GM21576 (cell line): ENCODE measurements around the gene LZTFL1.

Source experiments
- ATAC-seq: cut with Tn5 transposase; IDR thresholded peaks from one replicate; pipeline ENCODE4 v1.9.1; 2021; ENCODE audit warnings: mild to moderate bottlenecking, moderate library complexity; ENCODE audit not compliant: unreplicated experiment

The LZTFL1 gene

DNA sequence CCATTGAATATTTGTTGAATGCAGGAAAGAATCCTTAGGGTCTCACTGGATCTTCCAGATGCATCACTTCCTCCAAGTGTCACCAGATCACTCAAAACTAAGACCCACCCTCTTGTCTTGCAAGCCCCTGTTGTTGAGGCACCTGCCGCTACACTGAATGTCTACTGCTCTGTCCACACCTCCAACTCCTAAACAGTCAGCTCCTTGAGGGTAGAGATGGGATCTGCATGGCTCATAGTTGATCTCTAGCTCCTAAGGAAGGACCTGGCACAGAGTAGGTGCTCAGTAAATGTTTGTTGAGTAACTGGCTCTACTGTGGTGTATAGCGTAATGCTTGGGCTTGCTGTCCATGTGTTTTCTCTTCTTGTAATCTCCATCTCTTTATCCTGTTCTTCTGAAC lies 54.4 kb downstream of the LZTFL1 start:
- ATAC-seq: no peak

DNA sequence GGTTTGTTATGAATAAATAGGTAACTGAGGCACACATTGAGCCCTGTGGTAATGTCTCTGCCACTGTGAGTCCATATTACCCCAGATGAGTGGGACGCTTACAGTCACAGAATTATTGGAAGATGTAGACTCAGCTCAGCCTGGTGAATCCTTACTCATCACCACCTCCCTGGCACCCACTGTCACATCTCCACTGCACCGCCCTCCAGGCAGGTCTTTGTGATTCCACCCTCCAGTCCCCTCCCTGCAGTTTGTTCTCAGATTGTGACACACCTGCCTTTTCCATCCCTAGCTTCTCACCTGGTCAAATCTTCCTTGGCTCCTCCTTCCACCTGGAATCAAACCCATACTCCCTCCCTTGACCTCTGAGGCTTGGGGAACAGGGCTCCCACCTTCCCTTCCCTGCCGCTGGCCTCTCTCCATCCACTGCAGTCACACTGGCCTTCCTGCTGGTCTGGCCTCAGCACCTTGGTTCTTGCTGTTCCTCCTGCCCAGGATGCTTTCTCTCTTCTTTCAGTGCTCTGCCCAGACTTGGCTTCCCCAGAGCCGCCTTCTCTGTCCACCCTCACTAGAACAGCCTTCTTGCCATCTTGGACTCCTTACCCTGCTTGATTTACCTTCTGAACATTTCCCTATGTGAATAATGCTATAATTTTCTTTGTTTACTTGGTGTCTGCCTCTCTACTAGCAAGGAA lies 55.0 kb downstream of the LZTFL1 start:
- ATAC-seq: no peak

DNA sequence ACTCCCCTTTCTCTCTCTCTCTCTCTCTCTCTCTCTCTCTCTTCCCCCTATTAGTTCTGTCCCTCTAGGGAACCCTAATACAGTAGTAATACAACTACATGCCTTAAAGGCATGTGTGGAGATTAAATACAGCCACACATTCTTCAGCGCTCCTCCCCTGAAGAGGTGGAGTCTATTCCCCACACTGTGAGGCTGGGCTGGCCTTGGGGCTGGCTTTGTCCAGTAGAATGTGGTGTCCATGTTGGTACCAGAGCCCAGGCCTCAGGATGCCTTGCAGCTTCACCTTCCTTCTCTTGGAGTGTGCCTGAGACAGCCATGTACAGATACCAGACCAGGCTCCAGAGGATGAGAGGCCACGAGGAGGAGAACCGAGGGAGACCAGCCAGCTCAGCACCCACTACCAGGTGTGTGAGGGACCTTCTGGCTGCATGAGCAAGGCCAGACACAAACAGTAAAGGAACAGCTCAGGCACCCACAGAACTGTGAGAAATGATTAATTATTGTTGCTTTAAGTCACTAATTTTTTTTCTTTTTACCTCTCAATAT lies 56.2 kb downstream of the LZTFL1 start:
- ATAC-seq: no peak

DNA sequence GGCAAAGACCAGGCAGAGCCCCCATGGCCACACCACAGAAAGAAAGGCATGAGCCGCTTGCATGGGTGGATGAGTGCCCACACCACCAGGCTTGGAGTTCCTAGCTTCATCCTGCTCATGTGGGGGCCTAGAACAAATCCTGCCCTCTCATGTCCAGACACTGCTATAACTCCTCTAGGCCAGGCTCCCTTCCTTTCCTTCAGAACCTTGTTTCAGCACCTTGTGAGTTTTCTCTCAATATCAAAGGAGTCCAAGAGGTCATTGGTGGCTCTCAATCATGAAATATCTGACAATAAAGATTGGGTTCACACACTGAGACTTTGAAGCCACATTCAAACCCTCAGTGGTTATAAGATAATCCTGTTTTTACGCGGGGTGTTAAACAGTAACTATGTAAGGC lies 58.3 kb downstream of the LZTFL1 start:
- no peak for ATAC-seq

DNA sequence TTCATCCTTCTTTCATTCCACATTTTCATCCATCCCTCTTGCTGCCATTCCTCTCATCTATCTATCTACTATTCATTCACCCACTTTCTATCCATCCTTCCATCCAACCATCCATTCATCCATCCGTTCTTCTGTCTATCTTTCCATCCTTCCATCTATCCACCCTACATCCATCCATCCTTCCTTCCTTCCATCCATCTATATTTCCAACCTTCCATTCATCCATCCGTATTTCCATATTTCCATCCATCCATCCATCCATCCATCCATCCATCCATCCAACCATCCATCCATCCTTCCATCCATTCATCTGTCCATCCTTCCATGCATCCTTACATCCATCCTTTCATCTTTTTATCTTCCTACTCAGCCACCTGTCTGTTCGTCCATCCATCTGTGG lies 59.5 kb downstream of the LZTFL1 start:
- ATAC-seq: no peak

DNA sequence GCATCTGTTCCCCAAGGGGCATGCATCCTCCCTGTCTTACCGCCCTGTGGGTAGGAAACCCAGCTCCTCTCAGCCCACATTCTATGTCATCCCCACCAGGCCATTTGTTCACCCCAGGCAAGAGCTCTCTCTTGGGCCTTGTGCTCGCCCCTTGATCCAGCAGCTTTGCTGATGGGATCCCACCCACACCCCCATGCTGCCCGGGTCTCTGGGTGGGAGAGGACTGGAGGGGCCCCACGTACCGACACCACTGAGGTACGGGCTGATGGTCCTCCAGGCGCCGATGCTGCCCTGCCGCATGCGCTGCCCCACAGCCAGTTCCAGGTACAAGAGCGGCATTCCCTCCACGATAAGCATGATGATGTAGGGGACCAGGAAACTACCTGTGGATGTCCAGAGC lies 60.1 kb downstream of the LZTFL1 start:
- no peak for ATAC-seq

DNA sequence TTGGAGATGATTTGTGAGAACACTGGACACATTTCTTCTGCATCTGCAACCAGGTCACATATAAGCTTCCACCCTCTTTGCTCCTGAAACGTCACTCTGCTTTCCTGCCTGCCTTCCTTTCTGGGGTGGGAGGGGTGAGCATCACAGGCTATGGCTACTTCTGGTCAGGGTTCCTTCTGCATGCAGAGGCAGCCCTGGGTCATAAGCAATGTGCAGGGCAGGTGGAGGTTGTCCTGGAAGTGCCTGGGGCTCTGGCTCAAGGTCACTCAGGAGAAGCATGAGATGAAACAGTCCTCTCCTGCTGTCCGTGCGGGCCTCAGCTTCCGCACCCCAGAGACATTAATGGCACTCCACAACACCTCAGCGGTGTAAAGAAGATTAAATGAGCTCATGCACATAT lies 60.6 kb downstream of the LZTFL1 start:
- ATAC-seq: no peak

DNA sequence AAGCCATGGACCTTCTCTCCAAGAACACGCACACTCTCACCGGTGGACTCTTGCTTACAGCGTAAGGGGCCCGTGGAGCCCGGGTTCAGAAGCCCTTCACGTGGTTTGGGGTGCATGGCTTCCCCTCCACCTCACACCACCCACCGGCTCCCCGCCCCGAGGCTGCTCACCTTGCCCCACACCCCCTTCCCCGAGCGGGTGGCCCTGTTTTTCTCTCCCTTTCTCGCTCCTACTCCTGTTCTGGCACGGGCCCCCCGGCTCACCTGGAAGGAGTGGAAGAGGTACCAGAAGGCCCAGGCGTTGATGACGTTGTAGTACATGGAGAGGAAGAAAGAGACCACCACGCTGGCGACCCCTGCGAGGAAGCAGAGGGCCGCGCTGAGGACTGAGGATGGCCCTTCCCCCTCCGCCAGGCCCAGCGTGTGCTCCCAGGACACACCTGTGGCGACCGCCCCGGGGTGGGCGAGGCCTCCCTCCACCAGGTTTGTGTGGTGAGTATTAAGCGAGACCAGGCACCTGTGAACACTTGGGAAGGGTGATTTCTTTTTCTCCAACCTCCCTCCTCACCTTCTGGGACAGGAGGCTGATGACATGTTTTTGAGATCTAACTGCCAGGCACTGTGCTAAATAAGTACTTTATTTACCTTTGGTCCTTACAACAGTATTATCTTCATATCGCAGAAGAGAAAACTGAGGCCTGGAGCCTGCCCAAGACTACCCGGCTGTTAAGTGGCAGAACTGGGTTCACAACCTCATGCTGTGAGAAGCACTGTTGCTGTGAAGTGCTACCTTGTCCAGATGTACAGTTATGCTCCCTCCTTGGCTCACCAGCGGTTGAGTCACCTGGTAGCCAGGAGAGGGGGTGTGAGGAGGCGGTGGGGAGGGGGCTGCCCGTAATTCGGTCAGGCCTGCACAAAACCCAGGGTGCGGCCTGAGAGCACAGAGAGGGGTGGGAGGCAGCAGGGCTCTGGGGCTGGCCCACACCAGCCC lies 61.9 kb downstream of the LZTFL1 start:
- ATAC-seq: no peak

DNA sequence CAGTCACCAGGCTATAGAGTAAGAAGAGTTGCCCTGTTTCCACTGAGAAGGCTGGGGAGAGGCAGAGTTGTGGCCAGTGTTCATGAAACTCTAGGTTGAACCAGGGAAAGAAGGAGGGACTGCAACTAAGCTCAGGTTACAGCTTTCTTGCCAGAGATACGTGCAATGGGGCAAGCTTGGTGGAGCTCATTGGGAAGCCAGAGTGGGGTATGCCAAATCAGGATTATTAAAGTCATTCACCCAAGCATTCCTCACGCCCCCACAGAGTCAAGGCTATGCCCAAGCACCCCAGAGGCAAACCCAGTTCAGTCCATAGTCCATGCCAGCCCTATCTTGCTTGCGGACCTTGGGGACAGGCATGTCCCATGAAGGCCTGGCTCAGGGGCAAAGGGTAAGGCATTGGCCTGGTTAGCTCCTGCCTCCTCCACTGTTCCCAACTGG lies 63.1 kb downstream of the LZTFL1 start:
- ATAC-seq: no peak

DNA sequence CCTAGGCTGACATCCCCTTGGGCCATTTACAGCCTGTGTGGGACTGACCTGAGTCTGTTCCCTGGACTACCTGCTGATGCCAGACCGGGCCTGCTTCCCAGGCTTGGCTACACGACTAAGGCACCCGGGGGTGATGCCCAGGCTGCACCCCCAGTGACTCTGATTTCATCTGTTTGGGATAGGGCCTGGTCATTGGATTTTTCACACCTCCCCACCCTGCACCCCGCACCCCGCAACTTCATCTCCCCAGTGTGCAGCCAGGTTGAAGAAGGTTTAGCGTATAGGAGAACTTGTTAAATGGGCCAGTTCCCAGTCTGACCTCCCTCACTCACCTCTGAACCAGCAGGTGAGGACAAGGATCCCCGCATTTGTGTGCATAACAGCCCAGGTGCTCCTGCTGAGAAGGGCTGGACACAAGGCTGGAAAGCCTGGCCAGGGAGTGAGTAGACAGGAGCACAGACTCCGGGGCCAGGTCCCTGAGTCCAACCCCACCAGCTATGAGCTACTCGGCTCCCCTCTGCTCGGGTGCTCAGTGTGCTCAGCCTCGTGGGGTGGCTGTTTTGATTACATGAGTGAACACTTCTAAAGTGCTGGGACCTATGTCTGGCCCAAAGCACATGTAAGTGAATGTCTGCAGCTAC lies 64.1 kb downstream of the LZTFL1 start:
- ATAC-seq: no peak

DNA sequence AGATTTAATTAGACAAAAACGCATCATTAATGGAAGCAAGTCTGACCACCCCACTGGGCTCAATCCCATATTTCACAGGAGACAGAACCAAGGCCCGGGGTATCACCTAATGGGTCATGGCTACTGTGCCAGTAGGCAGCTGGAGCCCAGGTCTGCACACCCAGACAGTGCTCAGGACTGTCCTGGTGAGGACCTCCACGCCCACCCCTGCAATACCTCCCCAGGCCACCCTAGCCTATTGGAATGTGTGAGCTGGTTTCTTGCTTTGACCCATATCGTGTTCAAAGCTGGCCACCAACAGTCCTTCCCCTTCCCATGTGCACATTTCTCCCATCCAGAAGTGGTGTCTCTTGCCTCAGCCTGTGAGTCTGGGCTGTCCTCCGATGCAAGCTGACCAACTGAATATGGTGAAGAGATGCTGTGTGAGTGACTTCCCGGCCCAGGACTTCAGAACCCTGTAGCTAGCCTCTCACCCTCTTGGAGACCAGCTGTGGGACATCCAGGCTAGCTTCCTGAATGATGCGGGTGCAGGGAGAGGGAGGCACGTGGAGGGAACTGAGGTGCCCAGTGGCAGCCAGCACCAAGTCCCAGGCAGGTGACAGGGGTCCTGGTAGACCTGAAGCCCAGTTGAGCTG lies 64.7 kb downstream of the LZTFL1 start:
- no peak for ATAC-seq

DNA sequence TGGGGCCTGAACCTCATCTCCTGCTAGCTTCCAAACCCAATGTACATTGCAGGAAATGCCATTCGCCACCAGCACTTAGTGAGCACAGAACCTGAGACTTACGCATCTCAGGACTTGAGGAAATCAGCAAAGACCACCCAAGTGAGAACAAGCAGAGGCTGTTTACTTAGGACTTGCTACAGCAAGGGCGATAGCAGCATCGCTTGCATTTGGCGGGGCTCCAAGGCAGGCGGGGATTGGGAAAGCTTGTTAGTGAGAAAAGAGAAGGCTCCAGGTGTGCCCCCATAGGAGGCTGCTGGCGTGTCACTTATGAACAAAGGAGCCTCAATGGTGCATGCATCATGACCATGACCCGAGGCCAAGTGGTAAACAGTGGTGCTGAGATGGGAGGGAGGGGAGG lies 65.3 kb downstream of the LZTFL1 start:
- no peak for ATAC-seq

DNA sequence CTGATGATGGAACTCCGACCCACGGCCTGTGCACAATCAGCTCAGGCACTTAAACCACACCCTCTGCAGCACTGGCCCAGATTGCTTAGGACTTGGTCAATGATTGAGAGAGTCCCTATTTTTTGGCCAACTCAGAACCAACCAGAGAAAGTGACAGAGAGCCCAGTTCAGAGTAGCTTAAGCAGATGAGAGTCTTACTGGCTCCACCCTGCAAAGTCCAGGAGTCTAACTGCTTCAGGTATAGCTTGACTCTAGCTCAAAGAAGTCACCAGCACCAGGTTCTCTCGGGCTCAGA lies 65.7 kb downstream of the LZTFL1 start:
- no peak for ATAC-seq

DNA sequence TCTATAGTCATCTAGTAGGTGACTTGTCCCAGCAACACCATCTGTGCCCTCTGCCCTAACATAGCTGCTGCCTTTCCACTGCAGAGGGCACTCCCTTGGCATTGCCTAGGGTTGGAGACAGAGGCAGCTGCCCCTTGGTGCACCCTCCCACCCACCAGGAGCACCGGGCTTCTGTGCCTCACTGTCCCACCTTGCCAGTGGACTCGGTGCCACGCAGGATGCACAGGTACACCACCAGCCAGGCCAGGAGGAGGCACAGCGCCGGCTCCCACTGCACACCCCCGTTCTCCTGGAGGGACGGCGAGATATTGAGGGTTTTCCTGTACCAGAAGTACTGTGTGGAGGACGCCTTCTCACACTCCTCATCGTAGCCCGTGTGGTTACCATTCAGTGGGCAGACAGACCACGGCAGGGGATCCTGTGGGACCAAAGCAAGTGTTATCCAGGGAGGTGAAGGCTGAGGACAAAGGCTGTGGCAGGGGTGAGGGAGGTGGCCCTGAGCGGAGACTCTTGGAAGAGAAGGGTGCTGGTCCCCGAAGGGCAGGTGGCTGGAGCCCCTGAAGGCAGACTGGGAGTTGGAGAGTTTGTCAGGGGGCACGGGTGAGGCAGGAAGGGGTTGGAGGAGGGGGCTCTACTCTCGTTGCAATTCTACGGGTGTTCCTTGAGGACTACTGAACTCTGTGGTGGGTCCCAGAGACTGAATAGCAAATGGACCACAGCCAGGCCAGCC lies 66.2 kb downstream of the LZTFL1 start:
- ATAC-seq: no peak

DNA sequence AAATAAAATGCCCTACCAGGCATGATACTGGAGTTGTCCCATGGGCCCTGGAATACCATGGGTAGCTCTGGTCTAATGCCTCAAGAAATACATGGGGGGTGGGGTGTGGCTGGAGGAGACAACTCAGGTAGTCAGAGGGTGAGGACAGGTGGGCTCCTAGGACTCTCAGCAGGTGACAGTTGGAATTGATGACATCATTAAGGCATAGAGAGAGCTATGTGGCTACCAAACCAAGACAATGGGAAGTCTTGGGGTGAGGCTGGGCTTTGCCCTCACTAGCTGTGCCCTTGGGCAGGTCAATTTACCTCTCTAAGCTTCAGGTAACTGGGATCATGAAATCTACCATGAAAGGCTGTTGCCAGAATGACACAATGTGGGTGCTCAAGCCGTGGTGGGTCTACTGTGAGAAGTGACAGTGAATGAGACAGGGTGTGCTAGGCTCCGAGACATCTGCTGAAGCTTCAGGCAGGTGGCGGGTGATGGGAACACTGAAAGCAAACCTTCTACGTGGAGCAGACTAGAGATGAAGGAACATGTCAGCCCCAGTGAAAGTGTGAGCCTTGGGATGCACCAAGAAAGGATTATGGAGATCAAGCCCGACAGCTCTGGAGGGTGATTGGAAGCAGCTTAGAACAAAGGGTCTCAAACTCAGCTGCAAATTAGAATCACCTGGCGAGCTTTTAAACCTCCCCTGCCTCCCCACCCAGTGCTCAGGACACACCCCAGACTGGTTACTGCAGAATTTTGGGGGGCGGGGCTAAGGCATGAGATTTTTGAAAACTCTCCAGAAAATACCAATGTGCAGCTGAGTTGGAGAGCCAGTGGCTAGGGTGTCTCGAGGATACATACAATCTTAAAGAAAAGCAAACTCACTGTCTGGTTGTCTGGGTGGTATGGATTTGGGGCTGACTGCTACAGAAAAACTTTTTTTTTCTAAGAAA lies 67.1 kb downstream of the LZTFL1 start:
- ATAC-seq: no peak

DNA sequence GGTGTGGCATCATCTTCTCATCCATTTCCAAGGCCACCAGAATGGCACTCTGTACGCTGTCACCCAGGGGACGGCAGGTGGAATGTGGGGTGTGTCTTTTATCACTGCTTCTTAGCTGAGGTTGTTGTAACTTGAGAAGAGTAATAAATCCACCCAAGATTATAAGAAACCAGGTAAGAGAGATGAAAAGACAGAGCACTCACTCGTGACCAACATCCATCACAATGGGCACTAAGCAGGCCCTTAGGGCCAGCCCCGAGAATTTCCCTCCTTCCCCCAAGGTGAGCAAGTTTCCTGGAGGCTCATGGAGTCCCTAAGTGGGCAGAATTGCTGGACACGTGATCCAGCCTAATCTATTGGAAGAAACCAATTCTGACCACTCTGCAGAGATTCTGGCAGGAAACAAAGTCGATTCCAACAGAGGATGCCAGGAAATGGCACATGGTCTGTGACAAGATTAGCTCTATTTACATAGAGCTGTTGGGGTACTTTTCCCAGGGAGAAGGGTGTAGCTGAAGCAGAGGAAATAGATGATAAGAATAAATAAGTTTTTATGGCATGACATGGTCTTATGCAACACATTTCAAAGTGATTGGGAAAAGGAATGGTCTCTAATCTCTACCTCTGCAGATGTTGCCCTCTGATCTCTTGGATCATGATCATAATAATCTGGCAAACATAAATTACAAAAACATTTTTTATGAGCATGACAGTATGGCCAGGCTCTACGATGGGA lies 68.0 kb downstream of the LZTFL1 start:
- no peak for ATAC-seq
